Gastrocnemius medialis (tissue), 4 donors: ENCODE results near the gene PFKFB1.

Source experiments
- CTCF ChIP-seq, 5 experiments: fragments of 450-650 bp in 3 of 5; fragments of 200-600 bp in 2 of 5; sonication (generic) in 2 of 5; IDR thresholded peaks in 4 of 5; conservative IDR thresholded peaks in 1 of 5; 1 replicate in 4 of 5; 2 replicates in 1 of 5; pipeline ENCODE4 v1.5.1; 2016 to 2019; ENCODE audit warnings: antibody characterized with exemption in 5 of 5, mild to moderate bottlenecking in 3 of 5, moderate library complexity in 3 of 5
- POLR2A ChIP-seq, 2 donors: fragments of 450-650 bp; IDR thresholded peaks; one replicate each; pipeline ENCODE4 v1.6.1; 2017; ENCODE audit warnings: antibody characterized with exemption in 2 of 2, mild to moderate bottlenecking in 2 of 2, moderate library complexity in 2 of 2

- TF ChIP-seq CTCF (IDR thresholded peaks at IDR 0.05 in 4 of 5, conservative IDR thresholded peaks at IDR 0.05 in 1 of 5) (no peak), POLR2A (IDR thresholded peaks at IDR 0.05) (no peak)
Measured at GRCh38 chrX:54937416-54937815, 56.6 kb downstream of the PFKFB1 start.
